ENCODE measurements around the gene BMPR2. TPM values are rescaled to one million over a fixed set of nuclear protein-coding genes. Genes with fewer than 3 reads are reported as not detected.

The BMPR2 gene
- total and polyA plus RNA-seq, 2 of the 4 experiments (the other 2 are of a cell fraction): 17.0 to 30.1 TPM

- Histone ChIP-seq H4K91ac (ENCODE audit: insufficient read depth, low read depth, low read length) (no peak overlapping the region), H3K14ac (replicated peaks; ENCODE audit: low read depth, low read length) (no peak overlapping the region), H2BK5ac (ENCODE audit: low read depth, low read length, poor library complexity, severe bottlenecking) (no peak overlapping the region), H3K9me3 (ENCODE audit: control insufficient read depth, insufficient read depth, low read length) (no peaks in the 10 kb centered on the region), H3K79me1 (ENCODE audit: low read depth in 1 of 2, low read length in 2 of 2) (peaks cover 14 to 33% of the 10 kb centered on the region in 2 experiments; a peak in 3 of 4 replicates), H3K56ac (ENCODE audit: extremely low read depth, insufficient read depth, low read length) (no peak overlapping the region), H3K36me3 (ENCODE audit: control insufficient read depth, insufficient read depth, low read length) (peaks cover 4% of the 10 kb centered on the region; the same call in 1 of the 2 replicates), H3K4me3 (ENCODE audit: insufficient read depth, low read depth, low read length) (no peak overlapping the region), H2AK9ac (replicated peaks; ENCODE audit: low read depth, low read length, poor library complexity) (no peak overlapping the region), H3K4me1 (ENCODE audit: control insufficient read depth, insufficient read depth, low read length) (no peaks in the 10 kb centered on the region), H2BK20ac (ENCODE audit: low read depth, low read length) (no peak overlapping the region), H3K18ac (ENCODE audit: low read depth, low read length) (no peak overlapping the region), H3K27ac (ENCODE audit: insufficient read depth, low read length) (no peak overlapping the region), H3K27me3 (ENCODE audit: control insufficient read depth, insufficient read depth, low read length) (no peaks in the 10 kb centered on the region), H3K4me2 (ENCODE audit: low read depth, low read length) (no peak overlapping the region), H3K23ac (ENCODE audit: low read depth, low read length) (no peak overlapping the region), H2AFZ (replicated peaks; ENCODE audit: low read length, poor library complexity) (no peak overlapping the region), H4K5ac (ENCODE audit: low read depth, low read length) (no peak overlapping the region), H2BK120ac (ENCODE audit: low read depth, low read length) (no peak overlapping the region), H2AK5ac (ENCODE audit: low read depth, low read length) (no peak overlapping the region), H2BK15ac (ENCODE audit: low read depth, low read length) (no peak overlapping the region), H3K4ac (ENCODE audit: low read depth, low read length) (no peak overlapping the region), H3K9me1 (ENCODE audit: insufficient read depth, low read length) (peaks cover 5% of the 10 kb centered on the region), H3K9ac (ENCODE audit: low read depth, low read length) (no peak overlapping the region), H4K20me1 (ENCODE audit: insufficient read depth, low read length) (no peaks in the 10 kb centered on the region), H4K8ac (ENCODE audit: low read depth in 2 of 2, low read length in 2 of 2) (no peak overlapping the region)
- no TSS peak for BruUV-seq (replicated peaks)
- WGBS, 2 experiments (ENCODE audit: extremely low coverage in 2 of 2, insufficient read length in 1 of 2): no CpG with 5 or more reads among the region's 1 CpG
- ChIA-PET CTCF (no interaction called here), POLR2A (ENCODE audit: unreplicated experiment) (no interaction called here)
- TF ChIP-seq SMC3 (IDR thresholded peaks at IDR 0.05; ENCODE audit: low read depth, low read length): no peak
- DNase-seq: no peak
- dilution Hi-C loops (cut with HindIII; ENCODE audit: low sequenced_read_pairs, unreplicated experiment): no loop called here
- intact Hi-C loops (cut with micrococcal nuclease): loop anchor here (5.0 kb wide), 1 partner anchor 37 kb away; no protein-coding TSS in a partner anchor
- no peak for ATAC-seq (ENCODE audit: low read depth)
- in situ Hi-C loops (cut with MboI; ENCODE audit: low sequenced_read_pairs): no loop called here
Observed at GRCh38 chr2:202479610-202480009, 103.5 kb downstream of the BMPR2 start.
